WTC11 (cell line): ENCODE measurements around the gene PCSK5. TPM values are rescaled to one million over a fixed set of nuclear protein-coding genes. Genes with fewer than 3 reads are reported as not detected.

Source experiments
- ATAC-seq: fragments of 200-7000 bp; cut with Tn5 transposase; 2 replicates; pipeline ENCODE4 v1.10.0; 2021; ENCODE audit warnings: mild to moderate bottlenecking, moderate library complexity
- CTCF ChIA-PET: fragments of 300-600 bp; sonication (Branson Sonifier 250); formaldehyde crosslinking; loops from one replicate; lab custom pipeline; 2021; ENCODE audit warnings: antibody characterized with exemption; lab: Charles Lee
- POLR2A ChIA-PET: fragments of 350-600 bp; sonication (Branson Sonifier 250); formaldehyde crosslinking; loops from one replicate; lab custom pipeline; 2021; ENCODE audit warnings: antibody characterized with exemption; lab: Charles Lee
- DNase-seq: peaks from one replicate; pipeline ENCODE4 v3.0.0; 2021; ENCODE audit warnings: low spot score
- H3K27ac Mint-ChIP-seq: 2 replicates; pipeline ENCODE4 v1.8.0; 2021; ENCODE audit warnings: mixed read lengths
- H3K27me3 Mint-ChIP-seq: 2 replicates; pipeline ENCODE4 v1.8.0; 2021; ENCODE audit warnings: low read depth, mild to moderate bottlenecking, moderate library complexity, mixed read lengths
- H3K36me3 Mint-ChIP-seq: 2 replicates; pipeline ENCODE4 v1.8.0; 2021; ENCODE audit warnings: mixed read lengths
- H3K4me1 Mint-ChIP-seq: 2 replicates; pipeline ENCODE4 v1.8.0; 2022; ENCODE audit warnings: mixed read lengths
- H3K4me3 Mint-ChIP-seq: 2 replicates; pipeline ENCODE4 v1.8.0; 2021; ENCODE audit warnings: mild to moderate bottlenecking, moderate library complexity, mixed read lengths
- H3K9me3 Mint-ChIP-seq: 2 replicates; pipeline ENCODE4 v1.8.0; 2021; ENCODE audit warnings: mixed read lengths
- ATF2 ChIP-seq: sonication (generic); formaldehyde crosslinking; IDR thresholded peaks from 2 replicates; pipeline ENCODE4 v1.8.1; 2022; ENCODE audit warnings: low read depth, missing genetic modification reagents, borderline replicate concordance
- ATF6 ChIP-seq: sonication (generic); formaldehyde crosslinking; IDR thresholded peaks from 2 replicates; pipeline ENCODE4 v1.8.1; 2023; ENCODE audit warnings: mild to moderate bottlenecking, missing genetic modification reagents
- CBFB ChIP-seq: sonication (generic); formaldehyde crosslinking; IDR thresholded peaks from 2 replicates; pipeline ENCODE4 v1.8.1; 2022; ENCODE audit warnings: mild to moderate bottlenecking, low read depth, missing genetic modification reagents
- ERG ChIP-seq: fragments of 250-450 bp; sonication (Bioruptor Pico); IDR thresholded peaks from 2 replicates; pipeline ENCODE4 v1.8.0; 2021; ENCODE audit warnings: mild to moderate bottlenecking
- GABPB1 ChIP-seq: sonication (generic); formaldehyde crosslinking; IDR thresholded peaks from 2 replicates; pipeline ENCODE4 v1.8.1; 2023; ENCODE audit warnings: mild to moderate bottlenecking, missing genetic modification reagents
- MAX ChIP-seq: sonication (generic); formaldehyde crosslinking; IDR thresholded peaks from 2 replicates; pipeline ENCODE4 v1.8.0; 2022; ENCODE audit warnings: mild to moderate bottlenecking, missing genetic modification reagents
- PRDM15 ChIP-seq: sonication (generic); formaldehyde crosslinking; IDR thresholded peaks from 2 replicates; pipeline ENCODE4 v1.8.0; 2022; ENCODE audit warnings: missing genetic modification reagents
- SP1 ChIP-seq: sonication (generic); formaldehyde crosslinking; conservative IDR thresholded peaks from 2 replicates; pipeline ENCODE4 v1.8.1; 2022; ENCODE audit warnings: missing genetic modification reagents
- TP53 ChIP-seq: sonication (generic); formaldehyde crosslinking; IDR thresholded peaks from 2 replicates; pipeline ENCODE4 v1.8.1; 2023; ENCODE audit warnings: mild to moderate bottlenecking, missing genetic modification reagents
- ZBTB43 ChIP-seq: sonication (generic); formaldehyde crosslinking; IDR thresholded peaks from 2 replicates; pipeline ENCODE4 v1.8.1; 2023; ENCODE audit warnings: mild to moderate bottlenecking, missing genetic modification reagents
- ZNF219 ChIP-seq: sonication (generic); formaldehyde crosslinking; IDR thresholded peaks from 2 replicates; pipeline ENCODE4 v1.8.0; 2023; ENCODE audit warnings: missing genetic modification reagents, mild to moderate bottlenecking, borderline replicate concordance
- ZNF281 ChIP-seq: sonication (generic); formaldehyde crosslinking; IDR thresholded peaks from 2 replicates; pipeline ENCODE4 v1.8.0; 2023; ENCODE audit warnings: mild to moderate bottlenecking, missing genetic modification reagents
- ZNF671 ChIP-seq: fragments of 250-450 bp; sonication (Bioruptor Pico); IDR thresholded peaks from 2 replicates; pipeline ENCODE4 v1.8.0; 2021; ENCODE audit warnings: mild to moderate bottlenecking
- ZSCAN18 ChIP-seq: fragments of 250-450 bp; sonication (Bioruptor Pico); IDR thresholded peaks from 2 replicates; pipeline ENCODE4 v2.1.2; 2022; ENCODE audit warnings: mild to moderate bottlenecking, moderate library complexity
- total RNA-seq: library from RNA; stranded (reverse); gene quantifications from 3 replicates; pipeline ENCODE4 v1.2.3, GENCODE V29; 2021

The PCSK5 gene
- total RNA-seq, 1 experiment from 2014 or later: 30.6 TPM

- TF ChIP-seq ZSCAN18 (no peak), ATF2 (CRISPR knock-in tag) (no peak), ZBTB43 (CRISPR knock-in tag) (no peak), ZNF671 (no peak)
- TF ChIP-seq, all 79 proteins: peak for 0
- Mint-ChIP-seq H3K4me3 (no peak overlapping the region), H3K9me3 (peaks cover 19% of the 10 kb centered on the region), H3K27me3 (no peaks in the 10 kb centered on the region), H3K36me3 (peaks cover 19% of the 10 kb centered on the region), H3K27ac (no peak overlapping the region), H3K4me1 (peaks cover 16% of the 10 kb centered on the region)
- CTCF ChIA-PET: no interaction called here
- POLR2A ChIA-PET: no interaction called here
- ATAC-seq (no peak), DNase-seq (no peak)
Observed at GRCh38 chr9:76001459-76001858, 111.0 kb downstream of the PCSK5 start.

- Mint-ChIP-seq H3K4me3 (no peak overlapping the region), H3K4me1 (peaks cover 3% of the 10 kb centered on the region; the same call in 1 of the 2 replicates), H3K36me3 (peaks cover 10% of the 10 kb centered on the region), H3K9me3 (peaks cover 10% of the 10 kb centered on the region), H3K27me3 (no peaks in the 10 kb centered on the region), H3K27ac (0 out of 2 replicates have a peak overlapping the region, but pooled peaks have one; percentile 24)
- ChIA-PET POLR2A (no interaction called here), CTCF (no interaction called here)
- no peak for DNase-seq
- ATAC-seq: no peak
- no peak for TF ChIP-seq ZBTB43 (CRISPR knock-in tag)
- no peak for TF ChIP-seq ATF2 (CRISPR knock-in tag)
- no peak for TF ChIP-seq ZSCAN18
- TF ChIP-seq TP53 (CRISPR knock-in tag): no peak
- TF ChIP-seq GABPB1 (CRISPR knock-in tag): no peak
- TF ChIP-seq SP1: no peak
- TF ChIP-seq ATF6 (CRISPR knock-in tag): no peak
- TF ChIP-seq CBFB (CRISPR knock-in tag): no peak
- TF ChIP-seq ZNF281 (CRISPR knock-in tag): no peak
- TF ChIP-seq ZNF219: no peak
- no peak for TF ChIP-seq ERG (CRISPR knock-in tag)
- TF ChIP-seq MAX: no peak
- no peak for TF ChIP-seq PRDM15 (CRISPR knock-in tag)
Observed at GRCh38 chr9:76003041-76003440, 112.6 kb downstream of the PCSK5 start.
